Endothelial cell of umbilical vein (primary cell): Measurements from ENCODE around the gene NCK2. TPM values are rescaled to one million over a fixed set of nuclear protein-coding genes. Genes with fewer than 3 reads are reported as not detected.

ENCODE experiments used
- BruUV-seq: library from RNA; stranded (reverse); fragments of 400-500 nt; replicated peaks from 2 replicates; lab custom pipeline; 2021; lab: Mats Ljungman, UMichigan
- CTCF ChIA-PET: fragments of 300-600, 350-600 bp; sonication (Branson Sonifier 250); formaldehyde crosslinking; loops from one replicate; lab custom pipeline; 2021; ENCODE audit warnings: antibody characterized with exemption, inconsistent platforms; lab: Charles Lee
- POLR2A ChIA-PET: fragments of 300-600, 350-600 bp; sonication (Branson Sonifier 250); formaldehyde crosslinking; loops from one replicate; lab custom pipeline; 2021; ENCODE audit warnings: antibody characterized with exemption, inconsistent platforms; lab: Charles Lee
- DNase-seq: peaks from one replicate; pipeline ENCODE4 v3.0.0-alpha.2; 2011; ENCODE audit warnings: low read depth, low spot score
- FAIRE-seq: peaks from 2 replicates; lab custom pipeline; 2011; peaks lifted over from hg19 to GRCh38; lab: Jason Lieb, UNC
- H2AFZ ChIP-seq: 2 replicates; pipeline ENCODE4 v1.6.0; 2012; ENCODE audit warnings: low read depth, low read length, control low read depth, inconsistent platforms
- H3K27ac ChIP-seq: 2 replicates; pipeline ENCODE4 v1.5.1; 2011; ENCODE audit warnings: low read depth, mild to moderate bottlenecking, control low read depth, low read length, moderate library complexity; ENCODE audit not compliant: insufficient read depth
- H3K27me3 ChIP-seq, 2 experiments: 2 replicates each; pipeline versions ENCODE4 v1.6.0 to v1.6.1; 2011; ENCODE audit warnings: low read length in 2 of 2, mixed read lengths in 1 of 2; ENCODE audit not compliant: control insufficient read depth in 2 of 2, insufficient read depth in 2 of 2
- H3K36me3 ChIP-seq, 2 experiments: 2 replicates in 1 of 2; 3 replicates in 1 of 2; pipeline ENCODE4 v1.5.1; 2011; ENCODE audit warnings: low read length in 2 of 2, mild to moderate bottlenecking in 1 of 2, moderate library complexity in 1 of 2; ENCODE audit not compliant: control insufficient read depth in 2 of 2, insufficient read depth in 2 of 2; ENCODE audit errors: extremely low read depth in 1 of 2
- H3K4me1 ChIP-seq: 3 replicates; pipeline ENCODE4 v1.5.1; 2011; ENCODE audit warnings: mild to moderate bottlenecking, low read length; ENCODE audit not compliant: control insufficient read depth, insufficient read depth; ENCODE audit errors: extremely low read depth
- H3K4me2 ChIP-seq: 2 replicates; pipeline ENCODE4 v1.6.1; 2011; ENCODE audit warnings: low read length, control low read depth, mixed read lengths; ENCODE audit not compliant: insufficient read depth
- H3K4me3 ChIP-seq, 3 experiments: fragments of 200-600 bp in 1 of 3; sonication (generic), shearing (Covaris generic) in 1 of 3; replicated peaks in 1 of 3; 2 replicates each; pipeline ENCODE4 v1.5.1; 2011 to 2016; ENCODE audit warnings: control low read depth in 3 of 3, low read length in 3 of 3, mild to moderate bottlenecking in 2 of 3, inconsistent platforms in 1 of 3, low read depth in 1 of 3, moderate library complexity in 1 of 3; ENCODE audit not compliant: insufficient read depth in 1 of 3
- H3K79me2 ChIP-seq: 2 replicates; pipeline ENCODE4 v1.6.0; 2012; ENCODE audit warnings: low read length, inconsistent platforms; ENCODE audit not compliant: control insufficient read depth, insufficient read depth
- H3K9ac ChIP-seq: replicated peaks from 2 replicates; pipeline ENCODE3; 2011; ENCODE audit warnings: low read length, control low read depth; ENCODE audit not compliant: insufficient read depth; ENCODE audit errors: extremely low read depth
- H3K9me1 ChIP-seq: replicated peaks from 3 replicates; pipeline ENCODE4 v1.6.0; 2011; ENCODE audit warnings: mild to moderate bottlenecking, low read length; ENCODE audit not compliant: control insufficient read depth, insufficient read depth; ENCODE audit errors: extremely low read depth
- H3K9me3 ChIP-seq: replicated peaks from 2 replicates; pipeline ENCODE4 v1.5.1; 2012; ENCODE audit warnings: low read length, inconsistent platforms; ENCODE audit not compliant: control insufficient read depth, insufficient read depth
- H4K20me1 ChIP-seq: replicated peaks from 2 replicates; pipeline ENCODE3; 2011; ENCODE audit warnings: mild to moderate bottlenecking, low read length; ENCODE audit not compliant: control insufficient read depth, insufficient read depth; ENCODE audit errors: extremely low read depth
- EZH2 ChIP-seq: IDR thresholded peaks from 2 replicates; pipeline ENCODE4 v1.6.1; 2012; ENCODE audit warnings: borderline replicate concordance, low read depth, mild to moderate bottlenecking, moderate library complexity, low read length, inconsistent platforms; ENCODE audit not compliant: severe bottlenecking
- FOS ChIP-seq: IDR thresholded peaks from 2 replicates; pipeline ENCODE4 v1.6.1; 2011; ENCODE audit warnings: mild to moderate bottlenecking, low read length, moderate library complexity, borderline replicate concordance; ENCODE audit not compliant: insufficient read depth
- GATA2 ChIP-seq: IDR thresholded peaks from 2 replicates; pipeline ENCODE4 v1.7.0; 2011; ENCODE audit warnings: low read depth, mild to moderate bottlenecking, moderate library complexity, mixed read lengths, low read length; ENCODE audit not compliant: insufficient read length, insufficient read depth
- JUN ChIP-seq: IDR thresholded peaks from 2 replicates; pipeline ENCODE4 v1.6.1; 2011; ENCODE audit warnings: borderline replicate concordance, low read depth; ENCODE audit not compliant: insufficient read length, insufficient read depth
- MYC ChIP-seq: IDR thresholded peaks from one replicate; pipeline ENCODE4 v1.6.1; 2011; ENCODE audit warnings: mild to moderate bottlenecking, low read depth, low read length
- POLR2A ChIP-seq: IDR thresholded peaks from 2 replicates; pipeline ENCODE4 v1.6.1; 2012; ENCODE audit warnings: low read depth, mild to moderate bottlenecking, control low read depth, low read length
- POLR2AphosphoS5 ChIP-seq: IDR thresholded peaks from 2 replicates; pipeline ENCODE4 v1.6.1; 2012; ENCODE audit warnings: low read depth, mild to moderate bottlenecking, control low read depth, low read length, moderate library complexity; ENCODE audit not compliant: insufficient read depth
- dilution Hi-C: fragments of 300-500 bp; cut with MboI; formaldehyde crosslinking; loops from one replicate; pipeline ENCODE4 v1.15.0; 2019; ENCODE audit warnings: low sequenced_read_pairs; ENCODE audit not compliant: extremely low pct_ligation_motif_present
- intact Hi-C: fragments of 100-400 bp; cut with micrococcal nuclease; formaldehyde crosslinking; loops from one replicate; pipeline ENCODE4 v1.10.0; 2022
- polyA plus RNA-seq, 4 experiments: library from polyadenylated mRNA; depleted of rRNA in 3 of 4; stranded (reverse) in 3 of 4; unstranded in 1 of 4; fragments of >200 nt; gene quantifications; 2 replicates each; pipeline versions ENCODE4 v1.2.1 to v1.2.3, GENCODE V29; 2011 to 2012; ENCODE audit warnings: missing spikeins in 1 of 4
- total RNA-seq: library from RNA; stranded (reverse); gene quantifications from 2 replicates; pipeline ENCODE4 v1.2.3, GENCODE V29; 2021
- TF ChIP-seq, protein P1 (sequence below): IDR thresholded peaks from 2 replicates; pipeline ENCODE4 v1.6.1; 2011; ENCODE audit not compliant: insufficient read depth, insufficient read length
- TF ChIP-seq, protein P2 (sequence below), 2 donors: IDR thresholded peaks; 1 replicate in 1 of 2; 2 replicates in 1 of 2; pipeline ENCODE4 v1.5.1; 2011; ENCODE audit warnings: low read length in 2 of 2, mild to moderate bottlenecking in 2 of 2, moderate library complexity in 2 of 2, control low read depth in 1 of 2, inconsistent platforms in 1 of 2, low read depth in 1 of 2; ENCODE audit not compliant: insufficient read depth in 1 of 2; ENCODE audit errors: extremely low read depth in 1 of 2

Gene NCK2
- total and polyA plus RNA-seq, 2 donors (not counting 3 experiments of a cell fraction or from before 2014, with no cell fraction given), result 23.8 to 39.1 TPM

DNA sequence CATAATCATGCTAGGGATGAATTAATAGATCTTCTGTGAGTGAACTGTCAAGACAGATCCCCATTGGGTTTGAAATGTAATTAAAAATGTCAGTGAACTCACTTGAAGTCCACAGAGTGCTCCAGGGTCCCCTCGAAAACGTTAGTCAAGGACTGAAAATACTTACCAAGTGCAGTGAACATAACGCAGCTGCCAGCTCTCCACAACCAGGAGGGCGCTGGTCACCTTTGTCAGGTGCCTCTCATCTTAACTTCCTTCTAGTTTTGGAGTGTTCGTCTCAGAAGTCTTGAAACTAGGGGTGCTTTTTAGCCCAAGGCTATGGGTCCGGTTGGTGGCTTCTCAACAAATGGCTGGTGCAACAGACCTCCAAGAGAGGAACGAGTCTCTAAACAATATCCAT lies 70.7 kb downstream of the NCK2 start:
- no peaks in the 10 kb centered on the region for H3K4me1 ChIP-seq
- no peak overlapping the region for H3K4me2 ChIP-seq
- no peaks in the 10 kb centered on the region for H3K27me3 ChIP-seq
- H3K9me1 ChIP-seq, result no peaks in the 10 kb centered on the region
- no peak overlapping the region for H3K9ac ChIP-seq
- no TSS peak for BruUV-seq
- dilution Hi-C loops, result no loop called here
- H3K27ac ChIP-seq, result no peak overlapping the region
- no peaks in the 10 kb centered on the region for H3K9me3 ChIP-seq
- H3K79me2 ChIP-seq, result peaks cover 8% of the 10 kb centered on the region
- H3K36me3 ChIP-seq, result peaks cover 0 to 2% of the 10 kb centered on the region in 2 experiments
- H4K20me1 ChIP-seq, result peaks cover 3% of the 10 kb centered on the region
- no peak overlapping the region for H3K4me3 ChIP-seq
- TF ChIP-seq, protein P1, sequence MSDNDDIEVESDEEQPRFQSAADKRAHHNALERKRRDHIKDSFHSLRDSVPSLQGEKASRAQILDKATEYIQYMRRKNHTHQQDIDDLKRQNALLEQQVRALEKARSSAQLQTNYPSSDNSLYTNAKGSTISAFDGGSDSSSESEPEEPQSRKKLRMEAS, result no peak
- TF ChIP-seq POLR2A, result no peak
- TF ChIP-seq MYC, result no peak
- no peak for TF ChIP-seq JUN
- no peak for TF ChIP-seq EZH2
- no peak for TF ChIP-seq GATA2
- TF ChIP-seq, protein P2, sequence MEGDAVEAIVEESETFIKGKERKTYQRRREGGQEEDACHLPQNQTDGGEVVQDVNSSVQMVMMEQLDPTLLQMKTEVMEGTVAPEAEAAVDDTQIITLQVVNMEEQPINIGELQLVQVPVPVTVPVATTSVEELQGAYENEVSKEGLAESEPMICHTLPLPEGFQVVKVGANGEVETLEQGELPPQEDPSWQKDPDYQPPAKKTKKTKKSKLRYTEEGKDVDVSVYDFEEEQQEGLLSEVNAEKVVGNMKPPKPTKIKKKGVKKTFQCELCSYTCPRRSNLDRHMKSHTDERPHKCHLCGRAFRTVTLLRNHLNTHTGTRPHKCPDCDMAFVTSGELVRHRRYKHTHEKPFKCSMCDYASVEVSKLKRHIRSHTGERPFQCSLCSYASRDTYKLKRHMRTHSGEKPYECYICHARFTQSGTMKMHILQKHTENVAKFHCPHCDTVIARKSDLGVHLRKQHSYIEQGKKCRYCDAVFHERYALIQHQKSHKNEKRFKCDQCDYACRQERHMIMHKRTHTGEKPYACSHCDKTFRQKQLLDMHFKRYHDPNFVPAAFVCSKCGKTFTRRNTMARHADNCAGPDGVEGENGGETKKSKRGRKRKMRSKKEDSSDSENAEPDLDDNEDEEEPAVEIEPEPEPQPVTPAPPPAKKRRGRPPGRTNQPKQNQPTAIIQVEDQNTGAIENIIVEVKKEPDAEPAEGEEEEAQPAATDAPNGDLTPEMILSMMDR (IDR thresholded peaks at IDR 0.05; ENCODE audit: extremely low read depth in 1 of 2, insufficient read depth in 1 of 2, low read depth in 1 of 2, low read length in 2 of 2), result no peak
- no peak for TF ChIP-seq FOS
- no peak for TF ChIP-seq POLR2AphosphoS5
- no peak overlapping the region for H2AFZ ChIP-seq
- FAIRE-seq (no peak), DNase-seq (no peak)
- intact Hi-C loops, result no loop called here
- CTCF ChIA-PET, result no interaction called here
- POLR2A ChIA-PET, result no interaction called here
